ENCODE results near the gene TM9SF3. TPM values are rescaled to one million over a fixed set of nuclear protein-coding genes. Genes with fewer than 3 reads are reported as not detected.

TM9SF3 gene
- polyA plus RNA-seq, 2 of the 4 experiments (the other 2 are of a cell fraction) = 92.9 to 138 TPM

GRCh38 chr10:96578633-96579032 is 8.2 kb downstream of the TM9SF3 start:
- WGBS (ENCODE audit: missing lambda C conversion rate) = 86% methylated on average over 5 of the region's 5 CpGs
- ChIA-PET CTCF (no interaction called here), POLR2A (no interaction called here)
- no peak for TF ChIP-seq KDM5A (IDR thresholded peaks at IDR 0.05)
- TF ChIP-seq TP53 (CRISPR knock-in tag; IDR thresholded peaks at IDR 0.05) = no peak
- TF ChIP-seq KDM1A (IDR thresholded peaks at IDR 0.05; ENCODE audit: low read depth) = no peak
- no peak for TF ChIP-seq ESRRA (IDR thresholded peaks at IDR 0.05; ENCODE audit: borderline replicate concordance, low read length)
- no peak for TF ChIP-seq FOSL2 (IDR thresholded peaks at IDR 0.05)
- TF ChIP-seq FOSL2 (CRISPR knock-in tag; IDR thresholded peaks at IDR 0.05) = no peak
- TF ChIP-seq ELK1 (IDR thresholded peaks at IDR 0.05; ENCODE audit: low read depth, low read length) = no peak
- H3K4me3 ChIP-seq = no peak overlapping the region
- no peak for DNase-seq (ENCODE audit: low read depth in 1 of 2, low spot score in 1 of 2)
- 0 out of 3 replicates have a peak overlapping the region, but pooled peaks have one; percentile 7 for H3K4me2 ChIP-seq
- ATAC-seq = no peak
- H3K27ac ChIP-seq = no peak overlapping the region
- peaks cover 42% of the 10 kb centered on the region for H3K4me1 ChIP-seq
- no peak for FAIRE-seq
- no peaks in the 10 kb centered on the region for H3K9me3 ChIP-seq

GRCh38 chr10:96578022-96578421 is 8.8 kb downstream of the TM9SF3 start:
- ChIA-PET CTCF (no interaction called here), POLR2A (interaction anchor here (0.5 kb wide), 1 partner anchor 259 kb away, joined by 3 read pairs; no protein-coding TSS in a partner anchor)
- Histone ChIP-seq H3K9me3 (no peaks in the 10 kb centered on the region), H3K4me1 (peaks cover 42% of the 10 kb centered on the region), H3K4me3 (no peak overlapping the region), H3K4me2 (no peak overlapping the region), H3K27ac (no peak overlapping the region)
- no peak for FAIRE-seq
- WGBS (ENCODE audit: missing lambda C conversion rate) = 86% methylated on average over 4 of the region's 4 CpGs
- no peak for DNase-seq (ENCODE audit: low read depth in 1 of 2, low spot score in 1 of 2)
- no peak for TF ChIP-seq NR3C1 (IDR thresholded peaks at IDR 0.05)
- TF ChIP-seq JUN (IDR thresholded peaks at IDR 0.05) = no peak
- no peak for TF ChIP-seq HEYL (CRISPR knock-in tag; IDR thresholded peaks at IDR 0.05)
- TF ChIP-seq FOSB (CRISPR knock-in tag; IDR thresholded peaks at IDR 0.05) = no peak
- TF ChIP-seq HOXA7 (CRISPR knock-in tag; IDR thresholded peaks at IDR 0.05) = no peak
- no peak for TF ChIP-seq E2F6 (IDR thresholded peaks at IDR 0.05; ENCODE audit: borderline replicate concordance, low read depth)
- no peak for TF ChIP-seq KDM5A (IDR thresholded peaks at IDR 0.05)
- TF ChIP-seq MAX (IDR thresholded peaks at IDR 0.05) = no peak
- TF ChIP-seq BHLHE40 (IDR thresholded peaks at IDR 0.05; ENCODE audit: low read depth, low read length) = no peak
- no peak for TF ChIP-seq KDM1A (IDR thresholded peaks at IDR 0.05; ENCODE audit: low read depth)
- TF ChIP-seq MAFK (IDR thresholded peaks at IDR 0.05; ENCODE audit: partially characterized antibody) = no peak
- TF ChIP-seq RARB (CRISPR knock-in tag; IDR thresholded peaks at IDR 0.05) = no peak
- no peak for ATAC-seq

- ChIA-PET POLR2A (no interaction called here), CTCF (no interaction called here)
- Histone ChIP-seq H3K4me2 (peak overlapping the region; percentile 52), H3K9me3 (no peaks in the 10 kb centered on the region), H3K4me3 (no peak overlapping the region), H3K27ac (no peak overlapping the region), H3K4me1 (peaks cover 40% of the 10 kb centered on the region)
- FAIRE-seq = no peak
- ATAC-seq = peak in 1 of 2 experiments; percentile 54; a peak in 3 of 6 replicates
- TF ChIP-seq TP53 (CRISPR knock-in tag; IDR thresholded peaks at IDR 0.05) (no peak), RNF2 (IDR thresholded peaks at IDR 0.05; ENCODE audit: borderline replicate concordance, low read depth) (no peak), MAFK (IDR thresholded peaks at IDR 0.05; ENCODE audit: partially characterized antibody) (no peak), HMGXB4 (CRISPR knock-in tag; IDR thresholded peaks at IDR 0.05; ENCODE audit: borderline replicate concordance) (no peak)
- peak in 1 of 2 experiments; percentile 15 for DNase-seq (ENCODE audit: low read depth in 1 of 2, low spot score in 1 of 2)
- WGBS (ENCODE audit: missing lambda C conversion rate) = 56% methylated on average over 1 of the region's 1 CpG
These were observed 9.7 kb downstream of the TM9SF3 start for GRCh38 chr10:96577069-96577468.
